Thymus (tissue), 14 donors: Measurements from ENCODE around the gene MIOS. TPM values are rescaled to one million over a fixed set of nuclear protein-coding genes. Genes with fewer than 3 reads are reported as not detected.

Source experiments
- DNase-seq, 9 donors: peaks; one replicate each; pipeline ENCODE4 v3.0.0-alpha.2; 2013; ENCODE audit warnings: low spot score in 9 of 9, low read depth in 6 of 9, missing footprints in 1 of 9
- H3K27ac ChIP-seq, 2 donors: one replicate each; pipeline ENCODE4 v1.5.1; 2013; ENCODE audit warnings: control low read depth in 1 of 2, low read depth in 1 of 2, low read length in 1 of 2, mild to moderate bottlenecking in 1 of 2, moderate library complexity in 1 of 2
- H3K27me3 ChIP-seq, 2 donors: one replicate each; pipeline ENCODE4 v1.5.1; 2013; ENCODE audit warnings: low read length in 1 of 2; ENCODE audit not compliant: control insufficient read depth in 2 of 2, insufficient read depth in 1 of 2
- H3K36me3 ChIP-seq, 2 donors: one replicate each; pipeline ENCODE4 v1.5.1; 2013; ENCODE audit warnings: low read length in 1 of 2, mild to moderate bottlenecking in 1 of 2, moderate library complexity in 1 of 2; ENCODE audit not compliant: control insufficient read depth in 2 of 2, insufficient read depth in 2 of 2
- H3K4me1 ChIP-seq, 2 donors: one replicate each; pipeline ENCODE4 v1.5.1; 2013; ENCODE audit warnings: low read length in 2 of 2; ENCODE audit not compliant: control insufficient read depth in 2 of 2, insufficient read depth in 2 of 2
- H3K4me3 ChIP-seq, 2 donors: one replicate each; pipeline ENCODE4 v1.5.1; 2013; ENCODE audit warnings: low read length in 2 of 2, control low read depth in 1 of 2, mild to moderate bottlenecking in 1 of 2
- H3K9me3 ChIP-seq, 2 donors: one replicate each; pipeline ENCODE4 v1.5.1; 2013; ENCODE audit warnings: low read length in 1 of 2, mild to moderate bottlenecking in 1 of 2; ENCODE audit not compliant: control insufficient read depth in 2 of 2, insufficient read depth in 1 of 2
- WGBS: extraction: QIAGEN DNeasy Blood & Tissue Kit; methylation state at CpG from one replicate; pipeline ENCODE4 v1.1.7; 2013; 5-methylcytosine and 5-hydroxymethylcytosine counted together
- long read RNA-seq, 10 donors: transcript quantifications; one replicate each; lab custom pipeline, GENCODE V29; 2026
- polyA plus RNA-seq: library from polyadenylated mRNA; stranded (reverse); fragments of 200-250 nt; gene quantifications from one replicate; pipeline ENCODE4 v1.2.3, GENCODE V29; 2013
- total RNA-seq: library from RNA; stranded (reverse); fragments of 120-200 nt; gene quantifications from one replicate; pipeline ENCODE4 v1.2.4, GENCODE V29; 2013
- donor health status: healthy.

Gene MIOS
- 32.9 TPM for total RNA-seq
- 26.7 TPM for polyA plus RNA-seq
- long read RNA-seq, donor 1, partial matches to known transcripts: 0 of 3 reads
- long read RNA-seq, donor 1, other reads (novel, unspliced or antisense): 0 of 3 reads
- long read RNA-seq, donor 2: 0 reads
- long read RNA-seq, donor 3, partial matches to known transcripts: 0 of 3 reads
- long read RNA-seq, donor 3, other reads (novel, unspliced or antisense): 0 of 3 reads
- long read RNA-seq, donor 4, partial matches to known transcripts: 0 of 1 reads
- long read RNA-seq, donor 4, other reads (novel, unspliced or antisense): 0 of 1 reads
- long read RNA-seq, donor 5, partial matches to known transcripts: 0 of 5 reads
- long read RNA-seq, donor 5, other reads (novel, unspliced or antisense): 0 of 5 reads
- long read RNA-seq, donor 6, partial matches to known transcripts: 0 of 5 reads
- long read RNA-seq, donor 6, other reads (novel, unspliced or antisense): 0 of 5 reads
- long read RNA-seq, donor 7, partial matches to known transcripts: 0 of 6 reads
- long read RNA-seq, donor 7, other reads (novel, unspliced or antisense): 0 of 6 reads
- long read RNA-seq, donor 8: 0 reads
- long read RNA-seq, donor 9, partial matches to known transcripts: 0 of 3 reads
- long read RNA-seq, donor 9, other reads (novel, unspliced or antisense): 0 of 3 reads
- long read RNA-seq, donor 10, partial matches to known transcripts: 0 of 2 reads
- long read RNA-seq, donor 10, other reads (novel, unspliced or antisense): 0 of 2 reads

- peaks cover 0 to 4% of the 10 kb centered on the region in 2 donors for H3K36me3 ChIP-seq
- H3K9me3 ChIP-seq: no peaks in the 10 kb centered on the region
- H3K27me3 ChIP-seq: no peaks in the 10 kb centered on the region
- H3K4me1 ChIP-seq: peaks cover 6 to 19% of the 10 kb centered on the region in 2 donors
- H3K27ac ChIP-seq: peak within 1 kb of the TSS; percentile 59 to 88
- WGBS: under 1% methylated on average over 96 of the region's 96 CpGs
- DNase-seq: peak in 8 of 9 donors; percentile 51 to 85 (median 70)
- H3K4me3 ChIP-seq: peak within 1 kb of the TSS; percentile 72 to 75
Measured at GRCh38 chr7:7566651-7567611, at the start of gene MIOS. TSS of gene MIOS (plus strand) at chr7:7566884. CDS start at chr7:7572476, 5,592 bp downstream.

GRCh38 chr7:7517754-7518153 lies 48.9 kb upstream of the MIOS start:
- WGBS: 90% methylated on average over 3 of the region's 3 CpGs

GRCh38 chr7:7519056-7519455 lies 47.6 kb upstream of the MIOS start:
- Histone ChIP-seq H3K4me1 (no peaks in the 10 kb centered on the region), H3K36me3 (no peaks in the 10 kb centered on the region), H3K27ac (no peak overlapping the region), H3K9me3 (no peaks in the 10 kb centered on the region), H3K27me3 (no peaks in the 10 kb centered on the region), H3K4me3 (no peak overlapping the region)
- DNase-seq: no peak
- WGBS: 98% methylated on average over 2 of the region's 2 CpGs

More at GRCh38 chr7:7517754-7518153, 48.9 kb upstream of the MIOS start:
- H3K27me3 ChIP-seq: no peaks in the 10 kb centered on the region
- H3K9me3 ChIP-seq: no peaks in the 10 kb centered on the region
- DNase-seq: no peak
- no peak overlapping the region for H3K27ac ChIP-seq
- H3K36me3 ChIP-seq: no peaks in the 10 kb centered on the region
- H3K4me1 ChIP-seq: no peaks in the 10 kb centered on the region
- H3K4me3 ChIP-seq: no peak overlapping the region

GRCh38 chr7:7519528-7519927 lies 47.2 kb upstream of the MIOS start:
- Histone ChIP-seq H3K4me3 (no peak overlapping the region), H3K27me3 (no peaks in the 10 kb centered on the region), H3K4me1 (no peaks in the 10 kb centered on the region), H3K36me3 (no peaks in the 10 kb centered on the region), H3K9me3 (no peaks in the 10 kb centered on the region), H3K27ac (no peak overlapping the region)
- DNase-seq: no peak
- whole genome bisulfite sequencing: 93% methylated on average over 2 of the region's 2 CpGs

- Histone ChIP-seq H3K27me3 (no peaks in the 10 kb centered on the region), H3K4me3 (no peak overlapping the region), H3K27ac (no peak overlapping the region), H3K36me3 (no peaks in the 10 kb centered on the region), H3K9me3 (no peaks in the 10 kb centered on the region), H3K4me1 (no peaks in the 10 kb centered on the region)
- WGBS: 52% methylated on average over 3 of the region's 3 CpGs
- peak in 1 of 9 donors; percentile 11 for DNase-seq
Measured at GRCh38 chr7:7521259-7521658, 45.4 kb upstream of the MIOS start.

- Histone ChIP-seq H3K4me1 (no peaks in the 10 kb centered on the region), H3K27ac (no peak overlapping the region), H3K36me3 (no peaks in the 10 kb centered on the region), H3K9me3 (no peaks in the 10 kb centered on the region), H3K27me3 (no peaks in the 10 kb centered on the region), H3K4me3 (no peak overlapping the region)
- WGBS: 99% methylated on average over 3 of the region's 3 CpGs
- DNase-seq: no peak
Measured at GRCh38 chr7:7522421-7522820, 44.3 kb upstream of the MIOS start.

- Histone ChIP-seq H3K4me1 (no peaks in the 10 kb centered on the region), H3K36me3 (no peaks in the 10 kb centered on the region), H3K27ac (no peak overlapping the region), H3K27me3 (no peaks in the 10 kb centered on the region), H3K4me3 (no peak overlapping the region), H3K9me3 (no peaks in the 10 kb centered on the region)
- 96% methylated on average over 3 of the region's 3 CpGs for WGBS
- no peak for DNase-seq
Measured at GRCh38 chr7:7524121-7524520, 42.6 kb upstream of the MIOS start.

- no peak overlapping the region for H3K27ac ChIP-seq
- no peaks in the 10 kb centered on the region for H3K9me3 ChIP-seq
- H3K27me3 ChIP-seq: no peaks in the 10 kb centered on the region
- no peak overlapping the region for H3K4me3 ChIP-seq
- DNase-seq: no peak
- H3K4me1 ChIP-seq: no peaks in the 10 kb centered on the region
- WGBS: 97% methylated on average over 2 of the region's 2 CpGs
- no peaks in the 10 kb centered on the region for H3K36me3 ChIP-seq
Measured at GRCh38 chr7:7526006-7526405, 40.7 kb upstream of the MIOS start.
